GM21515 (cell line): ENCODE measurements around the gene LARP1.
"Not testable (repeated sequence)": the region's sequence is repeated elsewhere in the genome, so short reads cannot be mapped to it uniquely, and the experiment has no call there.

Source experiments
- ATAC-seq: cut with Tn5 transposase; IDR thresholded peaks from one replicate; pipeline ENCODE4 v1.9.1; 2021; ENCODE audit not compliant: unreplicated experiment

Gene LARP1

GRCh38 chr5:154759868-154760267, 4.7 kb downstream of the LARP1 start:
- not testable (repeated sequence) for ATAC-seq

GRCh38 chr5:154761046-154761736, 6.0 kb downstream of the LARP1 start:
- peak; percentile 26 for ATAC-seq

- no peak for ATAC-seq
Observed at GRCh38 chr5:154762261-154762660, 7.1 kb downstream of the LARP1 start.

- ATAC-seq = no peak
Observed at GRCh38 chr5:154762700-154763099, 7.5 kb downstream of the LARP1 start.

- ATAC-seq = no peak
Observed at GRCh38 chr5:154764967-154765366, 9.8 kb downstream of the LARP1 start.

- ATAC-seq = no peak
Observed at GRCh38 chr5:154765396-154765925, 10.3 kb downstream of the LARP1 start.

- ATAC-seq = no peak
Observed at GRCh38 chr5:154766558-154767281, 11.5 kb downstream of the LARP1 start.

GRCh38 chr5:154767576-154767975, 12.4 kb downstream of the LARP1 start:
- peak; percentile 49 for ATAC-seq

- no peak for ATAC-seq
Observed at GRCh38 chr5:154768207-154768606, 13.0 kb downstream of the LARP1 start.

- ATAC-seq = no peak
Observed at GRCh38 chr5:154770111-154770510, 14.9 kb downstream of the LARP1 start.

- no peak for ATAC-seq
Observed at GRCh38 chr5:154771383-154771901, 16.3 kb downstream of the LARP1 start.

GRCh38 chr5:154773326-154773725, 18.1 kb downstream of the LARP1 start:
- no peak for ATAC-seq

GRCh38 chr5:154776167-154776566, 21.0 kb downstream of the LARP1 start:
- no peak for ATAC-seq

- no peak for ATAC-seq
Observed at GRCh38 chr5:154778534-154778933, 23.4 kb downstream of the LARP1 start.

GRCh38 chr5:154779105-154779504, 23.9 kb downstream of the LARP1 start:
- ATAC-seq = no peak

GRCh38 chr5:154780128-154780527, 25.0 kb downstream of the LARP1 start:
- ATAC-seq = no peak

GRCh38 chr5:154782326-154782725, 27.1 kb downstream of the LARP1 start:
- no peak for ATAC-seq

GRCh38 chr5:154782812-154783592, 27.8 kb downstream of the LARP1 start:
- peak; percentile 18 for ATAC-seq

GRCh38 chr5:154783774-154784460, 28.7 kb downstream of the LARP1 start:
- ATAC-seq = peak; percentile 64

GRCh38 chr5:154784856-154785255, 29.7 kb downstream of the LARP1 start:
- no peak for ATAC-seq

- ATAC-seq = no peak
Observed at GRCh38 chr5:154786414-154786813, 31.2 kb downstream of the LARP1 start.
